Measurements from ENCODE around the gene SLC49A4.

DNA sequence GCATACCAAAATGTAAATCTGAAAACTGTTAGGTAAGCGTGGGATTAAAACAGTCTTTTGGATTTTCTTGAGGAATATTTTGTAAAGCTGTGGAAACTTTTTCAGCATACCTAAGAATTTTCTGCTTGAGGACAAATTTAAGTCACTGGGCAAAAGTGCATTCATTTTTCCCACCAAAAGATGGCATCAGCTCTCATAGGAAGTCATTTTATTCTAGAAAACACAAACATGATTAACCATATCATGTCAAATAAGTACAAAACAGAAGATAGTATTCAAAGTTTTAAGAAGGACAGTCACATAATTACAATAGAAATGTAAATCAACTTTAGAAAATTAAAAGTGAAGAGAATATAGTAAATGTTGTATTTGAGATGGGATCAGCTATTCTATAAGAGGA lies 63.5 kb downstream of the SLC49A4 start:
- TF ChIP-seq ZNF274 (IDR thresholded peaks at IDR 0.05; ENCODE audit: low read depth, low read length), result no peak
- TF ChIP-seq YY1 (IDR thresholded peaks at IDR 0.05; ENCODE audit: insufficient read depth, insufficient read length), result no peak
